Activated CD8-positive, alpha-beta T cell treated with anti-CD3 and anti-CD28 coated beads for 36 hours (primary cell): ENCODE data around the gene TROAP. TPM values are rescaled to one million over a fixed set of nuclear protein-coding genes. Genes with fewer than 3 reads are reported as not detected.

Source experiments
- ATAC-seq: fragments of 200-7000 bp; cut with Tn5 transposase; one replicate; pipeline ENCODE4 v1.10.0; 2021; ENCODE audit warnings: mild to moderate bottlenecking, moderate library complexity
- CTCF ChIA-PET: fragments of 350-600 bp; sonication (Branson Sonifier 250); formaldehyde crosslinking; loops from one replicate; lab custom pipeline; 2021; ENCODE audit warnings: antibody characterized with exemption; lab: Charles Lee
- POLR2A ChIA-PET: fragments of 350-600 bp; sonication (Branson Sonifier 250); formaldehyde crosslinking; loops from one replicate; lab custom pipeline; 2021; ENCODE audit warnings: antibody characterized with exemption; lab: Charles Lee
- DNase-seq: peaks from one replicate; pipeline ENCODE4 v3.0.0-alpha.2; 2020
- H3K27ac Mint-ChIP-seq: one replicate; pipeline ENCODE4 v1.8.0; 2021; ENCODE audit warnings: mild to moderate bottlenecking, mixed read lengths
- H3K27me3 Mint-ChIP-seq: one replicate; pipeline ENCODE4 v1.8.0; 2021; ENCODE audit warnings: mixed read lengths
- H3K36me3 Mint-ChIP-seq: one replicate; pipeline ENCODE4 v1.8.0; 2021; ENCODE audit warnings: low read depth, mixed read lengths
- H3K4me1 Mint-ChIP-seq: one replicate; pipeline ENCODE4 v1.8.0; 2021; ENCODE audit warnings: low read depth, mixed read lengths
- H3K4me3 Mint-ChIP-seq: one replicate; pipeline ENCODE4 v1.8.0; 2021; ENCODE audit warnings: mild to moderate bottlenecking, moderate library complexity, mixed read lengths
- H3K9me3 Mint-ChIP-seq: one replicate; pipeline ENCODE4 v1.8.0; 2021; ENCODE audit warnings: mixed read lengths
- intact Hi-C: fragments of 100-400 bp; cut with micrococcal nuclease; formaldehyde crosslinking; loops from one replicate; pipeline ENCODE4 v1.10.0; 2022
- total RNA-seq, 2 experiments: library from RNA; stranded (reverse); gene quantifications; one replicate each; pipeline ENCODE4 v1.2.3, GENCODE V29; 2021
- TF ChIP-seq, protein P1 (sequence below): fragments of 200-600 bp; IDR thresholded peaks from one replicate; pipeline ENCODE4 v1.8.0; 2022; ENCODE audit warnings: antibody characterized with exemption, mild to moderate bottlenecking

The TROAP gene
- total RNA-seq, 2 experiments from 2014 or later: 46.6 to 52.6 TPM

DNA sequence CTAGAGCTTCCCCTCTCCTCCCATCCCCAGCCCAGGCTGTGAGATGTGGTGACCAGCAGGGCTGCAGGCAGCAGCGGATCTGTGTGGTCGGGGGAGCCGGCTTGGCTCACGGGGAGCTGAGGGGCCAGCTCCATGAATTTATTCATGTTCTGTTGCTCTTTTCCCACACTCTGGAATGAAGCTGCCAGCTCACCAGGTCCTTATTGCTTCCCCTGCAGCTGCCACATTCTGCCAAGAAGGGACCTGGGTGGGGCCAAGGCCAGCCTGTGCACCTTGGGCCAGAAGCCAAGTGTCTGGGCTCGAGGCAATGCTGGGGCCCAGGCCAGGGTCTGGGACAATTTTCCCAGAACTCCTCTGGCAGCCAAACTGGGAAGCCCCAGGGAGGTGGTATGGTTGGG, 16.4 kb downstream of the TROAP start:
- Mint-ChIP-seq H3K9me3 (no peaks in the 10 kb centered on the region), H3K27ac (no peak overlapping the region), H3K4me3 (no peak overlapping the region), H3K27me3 (peaks cover 70% of the 10 kb centered on the region), H3K4me1 (peaks cover 28% of the 10 kb centered on the region), H3K36me3 (no peaks in the 10 kb centered on the region)
- TF ChIP-seq, protein P1, sequence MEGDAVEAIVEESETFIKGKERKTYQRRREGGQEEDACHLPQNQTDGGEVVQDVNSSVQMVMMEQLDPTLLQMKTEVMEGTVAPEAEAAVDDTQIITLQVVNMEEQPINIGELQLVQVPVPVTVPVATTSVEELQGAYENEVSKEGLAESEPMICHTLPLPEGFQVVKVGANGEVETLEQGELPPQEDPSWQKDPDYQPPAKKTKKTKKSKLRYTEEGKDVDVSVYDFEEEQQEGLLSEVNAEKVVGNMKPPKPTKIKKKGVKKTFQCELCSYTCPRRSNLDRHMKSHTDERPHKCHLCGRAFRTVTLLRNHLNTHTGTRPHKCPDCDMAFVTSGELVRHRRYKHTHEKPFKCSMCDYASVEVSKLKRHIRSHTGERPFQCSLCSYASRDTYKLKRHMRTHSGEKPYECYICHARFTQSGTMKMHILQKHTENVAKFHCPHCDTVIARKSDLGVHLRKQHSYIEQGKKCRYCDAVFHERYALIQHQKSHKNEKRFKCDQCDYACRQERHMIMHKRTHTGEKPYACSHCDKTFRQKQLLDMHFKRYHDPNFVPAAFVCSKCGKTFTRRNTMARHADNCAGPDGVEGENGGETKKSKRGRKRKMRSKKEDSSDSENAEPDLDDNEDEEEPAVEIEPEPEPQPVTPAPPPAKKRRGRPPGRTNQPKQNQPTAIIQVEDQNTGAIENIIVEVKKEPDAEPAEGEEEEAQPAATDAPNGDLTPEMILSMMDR: no peak
- intact Hi-C loops: no loop called here
- ATAC-seq (no peak), DNase-seq (no peak)
- ChIA-PET CTCF (interaction anchor here (0.7 to 5.8 kb wide), 4 partner anchors 16 to 51 kb away, joined by 3 to 40 read pairs (median 12); partner anchors contain the start of gene TROAP), POLR2A (no interaction called here)

DNA sequence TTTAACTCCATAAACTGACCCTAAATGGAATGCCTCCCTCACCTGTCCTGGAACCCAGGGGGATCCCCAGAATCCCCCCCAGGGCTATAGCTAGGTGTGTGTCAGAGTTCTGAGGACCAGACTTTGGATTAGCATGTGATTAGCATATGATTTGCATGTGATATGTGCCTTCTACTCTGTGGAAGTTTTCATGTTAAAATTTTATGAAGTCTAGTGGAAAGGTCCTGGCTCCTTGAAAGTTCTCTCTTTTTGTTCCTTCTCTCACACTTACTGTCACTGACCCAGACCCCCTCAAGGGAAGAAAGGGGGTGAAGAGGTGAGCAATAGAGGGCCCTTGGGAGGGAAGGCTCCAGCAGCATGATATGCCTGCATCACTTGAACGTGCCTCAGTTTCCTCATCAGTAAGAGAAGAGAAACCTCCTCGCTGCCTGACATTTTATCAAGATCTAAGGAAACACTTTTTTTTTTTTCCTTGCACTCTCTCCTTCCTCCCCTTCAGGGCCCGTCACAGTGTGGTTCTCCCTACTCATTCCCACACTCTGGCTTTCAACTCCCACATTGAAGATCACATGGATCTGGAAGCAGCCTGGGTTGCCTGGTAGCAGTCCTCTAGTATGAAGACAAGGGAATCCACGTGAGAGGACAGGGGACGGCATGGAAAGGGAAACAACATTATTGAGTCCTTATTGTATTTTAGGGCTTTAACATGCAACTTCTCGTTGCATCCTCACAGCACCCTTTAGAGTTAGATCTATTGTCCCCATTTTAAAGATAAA, 17.2 kb downstream of the TROAP start:
- Mint-ChIP-seq H3K4me1 (peaks cover 30% of the 10 kb centered on the region), H3K27me3 (peaks cover 65% of the 10 kb centered on the region), H3K36me3 (no peaks in the 10 kb centered on the region), H3K4me3 (no peak overlapping the region), H3K27ac (no peak overlapping the region), H3K9me3 (no peaks in the 10 kb centered on the region)
- ChIA-PET CTCF (interaction anchor here (0.7 to 5.8 kb wide), 9 partner anchors 8 to 115 kb away, joined by 3 to 77 read pairs (median 15); partner anchors contain the start of genes PRPH and TROAP), POLR2A (interaction anchor here (0.9 kb wide), 1 partner anchor 67 kb away, joined by 3 read pairs; no protein-coding TSS in a partner anchor)
- TF ChIP-seq, protein P1: no peak
- DNase-seq (no peak), ATAC-seq (no peak)
- intact Hi-C loops: no loop called here

DNA sequence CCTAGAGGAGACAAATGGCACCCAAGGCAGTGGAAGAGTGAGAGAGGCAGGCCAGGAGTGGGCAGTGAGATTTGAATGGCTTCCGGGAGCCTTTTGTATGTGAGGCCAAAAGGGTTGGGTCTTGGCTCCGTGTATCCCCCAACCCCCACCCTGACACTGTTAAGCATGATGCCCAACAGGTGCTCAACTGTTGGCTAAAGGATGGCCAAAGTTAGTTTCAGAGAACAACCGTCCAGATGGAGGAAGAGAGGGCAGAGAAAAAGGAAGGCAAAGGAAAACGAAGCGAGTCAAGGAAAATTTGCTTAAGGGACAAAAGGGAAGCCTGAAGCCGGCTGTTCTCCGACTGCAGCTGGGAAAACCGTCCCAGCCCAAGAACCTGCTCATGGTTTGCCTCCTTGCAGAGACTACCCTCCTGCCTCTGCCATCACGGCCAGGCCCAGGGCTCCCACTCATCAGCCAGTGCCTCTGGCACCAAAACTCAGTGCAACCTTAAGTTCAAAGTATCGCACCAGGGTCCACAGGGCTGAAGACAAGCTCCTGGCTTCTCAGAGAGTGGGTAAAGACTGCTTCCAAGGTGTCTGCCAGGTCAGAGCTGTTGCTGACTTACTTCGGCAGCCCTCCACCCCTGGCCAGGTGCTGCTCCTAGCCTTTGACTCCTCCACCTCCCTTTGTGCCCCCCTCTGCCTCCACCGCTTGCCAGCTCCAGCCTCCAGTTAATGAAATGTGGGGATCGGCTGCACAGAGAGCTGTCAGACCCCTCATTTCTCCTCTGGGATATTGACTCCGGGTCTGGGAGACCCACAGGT, 18.1 kb downstream of the TROAP start:
- Mint-ChIP-seq H3K27ac (no peak overlapping the region), H3K27me3 (peaks cover 67% of the 10 kb centered on the region), H3K9me3 (no peaks in the 10 kb centered on the region), H3K4me3 (no peak overlapping the region), H3K36me3 (no peaks in the 10 kb centered on the region), H3K4me1 (peaks cover 36% of the 10 kb centered on the region)
- TF ChIP-seq, protein P1: no peak
- DNase-seq (no peak), ATAC-seq (no peak)
- intact Hi-C loops: no loop called here
- POLR2A ChIA-PET: interaction anchor here (0.6 to 2.7 kb wide), 9 partner anchors 9 to 226 kb away, joined by 3 to 12 read pairs (median 4); partner anchors contain the start of genes PRPH and TROAP
- CTCF ChIA-PET: interaction anchor here (0.8 to 4.0 kb wide), 24 partner anchors 9 to 240 kb away, joined by 3 to 126 read pairs (median 7); partner anchors contain the start of genes PRPH, SPATS2, TROAP and TUBA1C

DNA sequence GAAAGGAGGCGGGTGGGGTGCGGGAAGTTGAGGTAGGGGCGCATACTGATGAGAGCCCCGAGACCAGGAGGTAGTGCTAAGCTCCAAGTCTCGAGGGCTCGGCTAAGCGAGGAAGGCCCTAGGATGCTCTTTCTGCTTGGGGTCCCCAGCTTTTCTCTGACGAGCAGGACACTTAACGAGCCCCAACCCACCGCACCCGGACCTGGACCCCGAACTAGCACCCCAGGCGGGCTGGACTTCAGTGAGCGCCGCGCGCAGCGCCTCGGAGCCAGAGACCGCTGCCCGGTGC, 18.7 kb downstream of the TROAP start:
- TF ChIP-seq, protein P1: no peak
- no peaks in the 10 kb centered on the region for H3K9me3 Mint-ChIP-seq
- ChIA-PET CTCF (interaction anchor here (0.8 to 4.0 kb wide), 30 partner anchors 9 to 240 kb away, joined by 3 to 126 read pairs (median 5); partner anchors contain the start of genes PRPH, SPATS2, TROAP and TUBA1C), POLR2A (interaction anchor here (0.6 to 2.7 kb wide), 9 partner anchors 10 to 225 kb away, joined by 3 to 12 read pairs (median 4); partner anchors contain the start of genes PRPH and TROAP)
- H3K27ac Mint-ChIP-seq: no peak overlapping the region
- DNase-seq (no peak), ATAC-seq (no peak)
- H3K4me3 Mint-ChIP-seq: no peak overlapping the region
- peaks cover 38% of the 10 kb centered on the region for H3K4me1 Mint-ChIP-seq
- peaks cover 69% of the 10 kb centered on the region for H3K27me3 Mint-ChIP-seq
- intact Hi-C loops: loop anchor here (2.0 kb wide), 1 partner anchor 53 kb away; no protein-coding TSS in a partner anchor
- H3K36me3 Mint-ChIP-seq: no peaks in the 10 kb centered on the region
